Gastroesophageal sphincter (tissue), 4 donors: ENCODE results near the gene CCDC7. TPM values are rescaled to one million over a fixed set of nuclear protein-coding genes. Genes with fewer than 3 reads are reported as not detected.
"Not testable (repeated sequence)": the region's sequence is repeated elsewhere in the genome, so short reads cannot be mapped to it uniquely, and the experiment has no call there.

Experiments
- ATAC-seq: fragments of 150-250 bp; one replicate; pipeline ENCODE4 v1.9.1; 2016; ENCODE audit warnings: mild to moderate bottlenecking, moderate library complexity
- H3K27ac ChIP-seq, 4 donors: fragments of 200-600 bp; sonication (generic) in 3 of 4; 1 replicate in 3 of 4; 2 replicates in 1 of 4; pipeline ENCODE4 v1.5.1; 2016 to 2019
- H3K27me3 ChIP-seq: fragments of 200-600 bp; sonication (generic); one replicate; pipeline ENCODE4 v1.5.1; 2019
- H3K36me3 ChIP-seq, 2 donors: fragments of 200-600 bp; sonication (generic); one replicate each; pipeline ENCODE4 v1.5.1; 2019; ENCODE audit warnings: control low read depth in 1 of 2
- H3K4me1 ChIP-seq, 3 donors: fragments of 200-600 bp; sonication (generic); 1 replicate in 2 of 3; 2 replicates in 1 of 3; pipeline ENCODE4 v1.5.1; 2016 to 2019; ENCODE audit warnings: control low read depth in 2 of 3
- H3K4me3 ChIP-seq, 2 donors: fragments of 200-600 bp; sonication (generic); one replicate each; pipeline ENCODE4 v1.5.1; 2019; ENCODE audit warnings: mild to moderate bottlenecking in 1 of 2, moderate library complexity in 1 of 2
- H3K9me3 ChIP-seq, 3 donors: fragments of 200-600 bp; sonication (generic); one replicate each; pipeline ENCODE4 v1.5.1; 2017 to 2019; ENCODE audit warnings: control low read depth in 2 of 3
- EP300 ChIP-seq: sonication (generic); formaldehyde crosslinking; IDR thresholded peaks from one replicate; pipeline ENCODE4 v1.6.1; 2017; ENCODE audit warnings: antibody characterized with exemption, mild to moderate bottlenecking
- POLR2A ChIP-seq, 2 donors: fragments of 450-650 bp; IDR thresholded peaks; one replicate each; pipeline ENCODE4 v1.6.1; 2017; ENCODE audit warnings: antibody characterized with exemption in 2 of 2, mild to moderate bottlenecking in 2 of 2, moderate library complexity in 1 of 2
- POLR2AphosphoS5 ChIP-seq: sonication (generic); formaldehyde crosslinking; IDR thresholded peaks from one replicate; pipeline ENCODE4 v1.6.1; 2017; ENCODE audit warnings: antibody characterized with exemption
- WGBS, 2 donors: methylation state at CpG; one replicate each; pipeline ENCODE4 v1.1.5; 2018; ENCODE audit warnings: low coverage in 1 of 2; 5-methylcytosine and 5-hydroxymethylcytosine counted together
- total RNA-seq, 4 donors: library from RNA; depleted of rRNA; stranded (reverse); fragments of >200 nt; gene quantifications; one replicate each; pipeline ENCODE4 v1.1.0, GENCODE V29; 2016
- TF ChIP-seq, protein P1 (sequence below), 4 experiments: fragments of 200-600 bp in 2 of 4; fragments of 450-650 bp in 2 of 4; sonication (generic) in 1 of 4; IDR thresholded peaks; one replicate each; pipeline ENCODE4 v1.5.1; 2017 to 2019; ENCODE audit warnings: antibody characterized with exemption in 4 of 4, mild to moderate bottlenecking in 2 of 4, moderate library complexity in 2 of 4

CCDC7 gene
- total RNA-seq, 4 donors from 2014 or later, result 20.8 to 67.3 (median 36.0) TPM

GRCh38 chr10:32538256-32538655 is 92.3 kb downstream of the CCDC7 start:
- Histone ChIP-seq H3K36me3 (no peaks in the 10 kb centered on the region), H3K27me3 (no peaks in the 10 kb centered on the region), H3K27ac (no peak overlapping the region), H3K9me3 (peaks cover 0 to 24% (median 0%) of the 10 kb centered on the region in 3 donors), H3K4me1 (no peaks in the 10 kb centered on the region), H3K4me3 (no peak overlapping the region)
- 77 to 81% methylated on average over 2 to 3 of the region's 3 CpGs for WGBS, 2 donors
- no peak for ATAC-seq
- TF ChIP-seq, protein P1, sequence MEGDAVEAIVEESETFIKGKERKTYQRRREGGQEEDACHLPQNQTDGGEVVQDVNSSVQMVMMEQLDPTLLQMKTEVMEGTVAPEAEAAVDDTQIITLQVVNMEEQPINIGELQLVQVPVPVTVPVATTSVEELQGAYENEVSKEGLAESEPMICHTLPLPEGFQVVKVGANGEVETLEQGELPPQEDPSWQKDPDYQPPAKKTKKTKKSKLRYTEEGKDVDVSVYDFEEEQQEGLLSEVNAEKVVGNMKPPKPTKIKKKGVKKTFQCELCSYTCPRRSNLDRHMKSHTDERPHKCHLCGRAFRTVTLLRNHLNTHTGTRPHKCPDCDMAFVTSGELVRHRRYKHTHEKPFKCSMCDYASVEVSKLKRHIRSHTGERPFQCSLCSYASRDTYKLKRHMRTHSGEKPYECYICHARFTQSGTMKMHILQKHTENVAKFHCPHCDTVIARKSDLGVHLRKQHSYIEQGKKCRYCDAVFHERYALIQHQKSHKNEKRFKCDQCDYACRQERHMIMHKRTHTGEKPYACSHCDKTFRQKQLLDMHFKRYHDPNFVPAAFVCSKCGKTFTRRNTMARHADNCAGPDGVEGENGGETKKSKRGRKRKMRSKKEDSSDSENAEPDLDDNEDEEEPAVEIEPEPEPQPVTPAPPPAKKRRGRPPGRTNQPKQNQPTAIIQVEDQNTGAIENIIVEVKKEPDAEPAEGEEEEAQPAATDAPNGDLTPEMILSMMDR (IDR thresholded peaks at IDR 0.05), result no peak
- TF ChIP-seq POLR2AphosphoS5 (no peak), EP300 (no peak), POLR2A (IDR thresholded peaks at IDR 0.05) (no peak)

DNA sequence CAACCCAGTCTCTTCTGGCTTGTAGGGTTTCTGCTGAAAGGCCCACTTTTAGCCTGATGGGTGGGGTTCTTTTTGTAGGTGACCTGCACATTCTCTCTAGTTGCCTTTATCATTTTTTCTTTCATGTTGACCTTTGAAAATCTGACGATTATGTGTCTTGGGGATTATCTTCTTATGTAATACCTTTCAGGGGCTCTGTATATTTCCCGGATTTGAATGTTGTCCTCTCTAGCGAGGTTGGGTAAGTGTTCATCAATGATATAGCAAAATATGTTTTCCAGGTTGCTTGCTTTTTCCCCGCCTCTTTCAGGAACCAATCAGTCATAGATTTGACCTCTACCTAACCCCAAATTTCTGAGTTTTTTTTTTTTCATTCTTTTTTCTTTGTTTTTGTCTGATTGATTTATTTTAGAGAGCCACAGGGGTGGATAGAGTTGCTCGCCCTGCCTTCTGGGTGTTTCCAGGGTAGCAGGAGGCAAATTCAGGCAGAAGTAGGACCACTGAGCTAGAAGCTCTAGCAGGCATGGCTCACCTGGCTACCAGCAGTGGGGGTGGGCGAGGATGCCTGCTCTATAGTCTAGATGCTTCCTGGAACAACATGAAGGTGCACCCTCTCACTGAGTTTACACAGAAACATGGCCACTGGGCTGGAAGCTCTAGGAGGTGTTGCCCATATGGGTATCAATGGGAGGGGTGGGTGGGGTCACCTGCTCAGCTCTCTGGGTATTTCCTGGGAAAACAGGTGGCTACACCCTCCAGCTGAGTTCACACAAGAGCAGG is 94.9 kb downstream of the CCDC7 start:
- Histone ChIP-seq H3K4me1 (no peaks in the 10 kb centered on the region), H3K27ac (no peak overlapping the region), H3K9me3 (peaks cover 0 to 3% (median 0%) of the 10 kb centered on the region in 3 donors), H3K27me3 (no peaks in the 10 kb centered on the region), H3K36me3 (peaks cover 0 to 9% of the 10 kb centered on the region in 2 donors), H3K4me3 (no peak overlapping the region)
- no peak for ATAC-seq
- WGBS, 2 donors, result 88 to 92% methylated on average over 4 to 5 of the region's 6 CpGs
- TF ChIP-seq, protein P1 (IDR thresholded peaks at IDR 0.05), result no peak
- no peak for TF ChIP-seq EP300
- no peak for TF ChIP-seq POLR2A (IDR thresholded peaks at IDR 0.05)

GRCh38 chr10:32548208-32548607 is 102.3 kb downstream of the CCDC7 start:
- 94 to 95% methylated on average over 6 to 7 of the region's 7 CpGs for WGBS, 2 donors
- TF ChIP-seq, protein P1 (IDR thresholded peaks at IDR 0.05), result no peak
- no peak for TF ChIP-seq POLR2A (IDR thresholded peaks at IDR 0.05)
- TF ChIP-seq EP300, result no peak
- no peak for TF ChIP-seq POLR2AphosphoS5
- ATAC-seq, result no peak

DNA sequence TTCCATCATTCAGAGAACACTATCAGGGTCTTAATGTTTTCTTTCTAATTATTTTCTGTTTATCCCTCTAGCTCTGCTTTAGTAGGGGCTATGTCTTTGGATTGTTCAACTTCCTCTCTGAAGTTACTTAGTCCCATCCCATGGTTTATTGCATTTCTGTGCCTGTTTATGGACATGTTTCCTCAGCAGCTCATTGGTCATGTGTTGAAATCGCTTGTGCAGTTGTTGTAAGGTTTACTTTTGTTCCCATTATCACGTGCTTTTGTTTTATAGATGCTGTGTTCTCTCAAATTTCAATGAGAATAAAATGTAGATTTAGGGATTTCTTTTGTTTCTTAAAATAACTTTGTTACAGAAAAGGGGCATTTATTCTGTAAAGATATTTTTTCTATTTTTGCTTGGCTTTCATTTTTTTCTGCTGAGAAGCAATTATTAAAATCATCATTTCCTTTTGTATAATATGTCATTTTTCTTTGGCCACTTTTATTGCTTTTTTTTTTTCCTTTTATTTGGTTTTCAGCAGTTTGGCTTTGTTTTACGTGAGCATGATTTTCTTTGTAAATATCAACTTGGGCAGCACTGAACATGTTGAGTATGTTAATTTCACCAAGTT is 110.9 kb downstream of the CCDC7 start:
- TF ChIP-seq POLR2A (IDR thresholded peaks at IDR 0.05), result no peak
- TF ChIP-seq, protein P1 (IDR thresholded peaks at IDR 0.05), result no peak
- TF ChIP-seq EP300, result no peak
- no peak for TF ChIP-seq POLR2AphosphoS5
- ATAC-seq, result no peak
- Histone ChIP-seq H3K36me3 (peaks cover 0 to 16% of the 10 kb centered on the region in 2 donors), H3K4me1 (no peaks in the 10 kb centered on the region), H3K27ac (no peak overlapping the region), H3K4me3 (no peak overlapping the region), H3K9me3 (no peaks in the 10 kb centered on the region), H3K27me3 (no peaks in the 10 kb centered on the region)
- 65 to 82% methylated on average over 2 to 3 of the region's 3 CpGs for WGBS, 2 donors

More at GRCh38 chr10:32548208-32548607, 102.3 kb downstream of the CCDC7 start:
- Histone ChIP-seq H3K36me3 (peaks cover 0 to 29% of the 10 kb centered on the region in 2 donors), H3K4me3 (no peak overlapping the region), H3K27ac (no peak overlapping the region), H3K27me3 (no peaks in the 10 kb centered on the region), H3K9me3 (peaks cover 0 to 8% (median 0%) of the 10 kb centered on the region in 3 donors), H3K4me1 (no peaks in the 10 kb centered on the region)

GRCh38 chr10:32562695-32563094 is 116.8 kb downstream of the CCDC7 start:
- not testable (repeated sequence) for H3K36me3 ChIP-seq, H3K4me1 ChIP-seq, H3K4me3 ChIP-seq, H3K9me3 ChIP-seq, H3K27me3 ChIP-seq, ATAC-seq, H3K27ac ChIP-seq
